Colonic mucosa (tissue), 4 donors: Measurements from ENCODE around the gene NCAM1. TPM values are rescaled to one million over a fixed set of nuclear protein-coding genes. Genes with fewer than 3 reads are reported as not detected.

Experiments used
- DNase-seq: peaks from one replicate; pipeline ENCODE4 v3.0.0-alpha.2; 2020
- H3K27ac ChIP-seq: fragments of 200-600 bp; one replicate; pipeline ENCODE4 v1.8.0; 2021
- H3K27me3 ChIP-seq: fragments of 200-600 bp; one replicate; pipeline ENCODE4 v1.8.0; 2021
- H3K36me3 ChIP-seq: fragments of 200-600 bp; one replicate; pipeline ENCODE4 v1.8.0; 2021
- H3K4me1 ChIP-seq: fragments of 200-600 bp; one replicate; pipeline ENCODE4 v1.8.0; 2021; ENCODE audit warnings: mild to moderate bottlenecking
- H3K4me3 ChIP-seq: fragments of 200-600 bp; one replicate; pipeline ENCODE4 v1.8.0; 2021
- H3K9ac ChIP-seq, 2 donors: one replicate each; pipeline ENCODE4 v1.7.0; 2013; ENCODE audit warnings: control low read depth in 2 of 2, low read depth in 2 of 2, low read length in 2 of 2
- H3K9me3 ChIP-seq: fragments of 200-600 bp; one replicate; pipeline ENCODE4 v1.8.0; 2021
- intact Hi-C: fragments of 100-400 bp; cut with DNase I; formaldehyde crosslinking; loops from one replicate; pipeline ENCODE4 v1.14.1; 2022
- total RNA-seq, 2 donors: library from RNA; stranded (reverse); fragmentation: NEBNext Ultra II Directional in 1 of 2; extraction: Animal tissue kit (Norgen Biotek cat#: 25700) in 1 of 2; gene quantifications; one replicate each; pipeline ENCODE4 v1.2.1, GENCODE V29; 2021
- TF ChIP-seq, protein P1 (sequence below): fragments of 200-600 bp; IDR thresholded peaks from one replicate; pipeline ENCODE4 v1.8.0; 2022; ENCODE audit warnings: antibody characterized with exemption, mild to moderate bottlenecking
- donor health status: healthy.
- donor health status: DM: no; HTN: no; CAD: no.
- donor health status: DM: no; HTN: no; CAD: no.

The NCAM1 gene
- total RNA-seq, 2 donors from 2014 or later = 2.3 to 10.7 TPM

DNA sequence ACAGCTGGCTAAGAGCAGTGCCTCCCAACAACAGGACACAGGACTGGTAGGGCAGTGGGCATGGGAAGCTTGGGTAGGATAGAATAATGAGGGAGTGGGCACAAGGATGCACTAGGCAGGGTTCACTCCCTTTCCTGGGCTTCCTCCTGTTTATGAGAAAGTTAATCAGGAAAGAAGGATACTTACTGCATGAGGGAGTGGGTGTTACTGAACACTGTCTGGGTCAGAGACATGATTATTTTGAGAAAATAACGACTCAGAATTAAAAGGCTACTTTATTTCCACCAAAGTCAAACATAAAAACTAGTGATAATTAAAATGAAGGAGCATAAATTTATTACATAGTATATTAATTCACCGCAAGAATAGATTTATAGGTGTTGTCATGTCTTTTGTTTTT is 35.8 kb downstream of the NCAM1 start:
- Histone ChIP-seq H3K9ac (no peak overlapping the region), H3K9me3 (no peaks in the 10 kb centered on the region), H3K4me3 (no peak overlapping the region), H3K36me3 (no peaks in the 10 kb centered on the region), H3K27ac (no peak overlapping the region), H3K4me1 (no peaks in the 10 kb centered on the region), H3K27me3 (no peaks in the 10 kb centered on the region)
- intact Hi-C loops = no loop called here
- TF ChIP-seq, protein P1, sequence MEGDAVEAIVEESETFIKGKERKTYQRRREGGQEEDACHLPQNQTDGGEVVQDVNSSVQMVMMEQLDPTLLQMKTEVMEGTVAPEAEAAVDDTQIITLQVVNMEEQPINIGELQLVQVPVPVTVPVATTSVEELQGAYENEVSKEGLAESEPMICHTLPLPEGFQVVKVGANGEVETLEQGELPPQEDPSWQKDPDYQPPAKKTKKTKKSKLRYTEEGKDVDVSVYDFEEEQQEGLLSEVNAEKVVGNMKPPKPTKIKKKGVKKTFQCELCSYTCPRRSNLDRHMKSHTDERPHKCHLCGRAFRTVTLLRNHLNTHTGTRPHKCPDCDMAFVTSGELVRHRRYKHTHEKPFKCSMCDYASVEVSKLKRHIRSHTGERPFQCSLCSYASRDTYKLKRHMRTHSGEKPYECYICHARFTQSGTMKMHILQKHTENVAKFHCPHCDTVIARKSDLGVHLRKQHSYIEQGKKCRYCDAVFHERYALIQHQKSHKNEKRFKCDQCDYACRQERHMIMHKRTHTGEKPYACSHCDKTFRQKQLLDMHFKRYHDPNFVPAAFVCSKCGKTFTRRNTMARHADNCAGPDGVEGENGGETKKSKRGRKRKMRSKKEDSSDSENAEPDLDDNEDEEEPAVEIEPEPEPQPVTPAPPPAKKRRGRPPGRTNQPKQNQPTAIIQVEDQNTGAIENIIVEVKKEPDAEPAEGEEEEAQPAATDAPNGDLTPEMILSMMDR = no peak
- no peak for DNase-seq

DNA sequence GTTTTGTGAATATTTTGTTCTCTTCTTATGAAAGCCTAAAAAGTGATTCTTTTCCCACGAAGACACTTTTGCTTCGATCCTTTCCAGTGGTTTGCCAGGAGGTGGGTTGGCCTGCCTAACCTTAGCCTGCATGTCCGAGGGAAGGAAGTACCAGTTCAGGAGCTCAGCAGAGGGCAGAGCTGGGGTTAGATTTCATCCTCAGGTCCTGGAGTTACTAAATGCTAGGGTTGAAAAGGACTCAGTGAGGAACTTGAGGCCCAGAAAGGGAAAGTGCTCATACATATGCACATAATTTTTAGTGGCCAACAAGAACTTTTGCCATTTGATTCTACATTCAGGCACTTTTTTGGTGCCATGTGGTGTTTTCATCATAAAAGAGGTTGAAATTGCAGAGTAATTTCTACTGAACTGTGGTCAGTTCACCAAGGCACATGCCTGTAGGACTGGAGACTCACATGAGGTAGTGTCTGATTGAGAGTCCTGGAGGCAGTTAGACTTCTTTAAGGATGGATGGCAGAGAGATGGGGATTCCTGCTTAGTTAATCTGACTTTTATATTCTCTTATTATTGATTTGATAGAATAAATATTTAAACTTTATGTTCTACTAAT is 36.7 kb downstream of the NCAM1 start:
- TF ChIP-seq, protein P1 = no peak
- Histone ChIP-seq H3K9me3 (no peaks in the 10 kb centered on the region), H3K27ac (no peak overlapping the region), H3K9ac (no peak overlapping the region), H3K4me1 (no peaks in the 10 kb centered on the region), H3K27me3 (no peaks in the 10 kb centered on the region), H3K36me3 (no peaks in the 10 kb centered on the region), H3K4me3 (no peak overlapping the region)
- intact Hi-C loops = no loop called here
- no peak for DNase-seq

DNA sequence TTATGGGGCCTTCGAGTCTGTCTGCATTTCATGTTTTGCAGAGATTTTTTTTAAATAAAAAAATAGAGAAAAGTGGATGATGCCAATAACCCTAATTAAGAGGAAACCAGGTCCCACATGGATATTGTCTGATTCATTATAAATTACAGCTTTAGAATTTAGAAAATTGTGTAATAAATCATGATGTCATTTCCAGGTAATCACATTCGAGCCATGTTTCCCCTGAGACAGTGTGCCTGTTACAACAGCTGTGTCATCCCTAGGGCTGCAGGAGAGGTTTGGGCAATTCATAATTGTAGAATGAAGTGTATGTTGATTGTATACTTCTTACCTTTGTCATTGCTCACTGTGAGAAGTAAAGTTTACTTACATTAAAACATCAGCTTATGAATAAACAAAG is 38.3 kb downstream of the NCAM1 start:
- TF ChIP-seq, protein P1 = no peak

DNA sequence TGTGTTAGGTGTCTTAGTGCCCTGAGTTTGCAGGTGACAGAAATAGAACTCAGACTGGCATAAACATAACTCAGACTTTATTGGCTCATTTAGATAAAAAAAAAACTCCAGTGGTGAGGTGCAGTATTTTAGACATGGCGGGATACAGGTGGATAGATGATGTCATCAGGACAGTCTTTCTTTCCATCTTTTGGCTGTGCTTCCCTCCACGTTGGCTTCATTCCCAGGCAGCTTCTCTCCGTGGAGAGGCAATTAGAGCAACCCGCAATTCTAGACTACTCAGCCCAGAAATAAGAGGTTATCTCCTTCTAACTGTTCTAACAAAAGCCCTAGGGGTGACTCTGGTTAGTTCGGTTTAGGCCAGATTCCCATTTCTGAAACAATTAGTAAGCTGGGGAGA is 40.5 kb downstream of the NCAM1 start:
- Histone ChIP-seq H3K27me3 (no peaks in the 10 kb centered on the region), H3K27ac (no peak overlapping the region), H3K36me3 (no peaks in the 10 kb centered on the region), H3K4me3 (no peak overlapping the region), H3K9me3 (no peaks in the 10 kb centered on the region), H3K9ac (no peak overlapping the region), H3K4me1 (no peaks in the 10 kb centered on the region)
- no peak for DNase-seq
- TF ChIP-seq, protein P1 = no peak
- intact Hi-C loops = no loop called here

More for the DNA sequence above, 38.3 kb downstream of the NCAM1 start:
- Histone ChIP-seq H3K9ac (no peak overlapping the region), H3K27ac (no peak overlapping the region), H3K9me3 (no peaks in the 10 kb centered on the region), H3K27me3 (no peaks in the 10 kb centered on the region), H3K4me3 (no peak overlapping the region), H3K36me3 (no peaks in the 10 kb centered on the region), H3K4me1 (no peaks in the 10 kb centered on the region)
- DNase-seq = no peak
- intact Hi-C loops = no loop called here

DNA sequence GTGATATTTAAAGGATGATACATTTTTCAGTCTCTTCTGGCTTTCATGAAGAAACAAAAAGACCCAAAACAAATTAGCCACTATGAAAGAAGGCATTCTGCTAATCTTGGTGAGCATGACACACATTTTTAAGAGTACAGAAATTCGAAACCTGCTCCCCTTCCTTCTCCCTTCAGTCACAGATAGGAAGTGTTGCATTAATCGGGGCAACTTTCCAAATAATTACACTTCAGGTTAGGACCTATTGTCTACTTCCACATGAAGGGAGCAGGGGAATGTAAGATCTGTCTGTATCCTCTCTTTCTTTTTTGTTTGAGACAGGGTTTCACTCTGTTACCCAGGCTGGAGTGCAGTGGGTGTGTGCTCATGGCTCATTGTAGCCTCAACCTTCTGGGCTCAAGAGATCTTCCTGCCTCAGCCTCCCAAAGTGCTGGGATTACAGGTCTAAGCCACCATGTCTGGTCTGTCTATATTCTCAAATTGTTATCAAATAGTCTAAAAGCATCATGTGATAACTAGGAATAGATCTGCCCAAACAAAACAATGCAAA is 45.8 kb downstream of the NCAM1 start:
- H3K27ac ChIP-seq = no peak overlapping the region
- H3K4me3 ChIP-seq = no peak overlapping the region
- no peaks in the 10 kb centered on the region for H3K36me3 ChIP-seq
- TF ChIP-seq, protein P1 = no peak
- no peaks in the 10 kb centered on the region for H3K4me1 ChIP-seq
- no peak overlapping the region for H3K9ac ChIP-seq
- no peaks in the 10 kb centered on the region for H3K9me3 ChIP-seq
- intact Hi-C loops = no loop called here
- DNase-seq = no peak
- no peaks in the 10 kb centered on the region for H3K27me3 ChIP-seq
